Occipital lobe (tissue), 2 donors: ENCODE measurements around the gene SLCO2B1. TPM values are rescaled to one million over a fixed set of nuclear protein-coding genes. Genes with fewer than 3 reads are reported as not detected.

Source experiments
- DNase-seq: peaks from one replicate; lab custom pipeline; 2025; lab: John Stamatoyannopoulos, UW
- total RNA-seq: library from RNA; depleted of rRNA; stranded (reverse); fragments of >200 nt; gene quantifications from one replicate; pipeline ENCODE4 v1.2.3, GENCODE V29; 2014

Gene SLCO2B1
- total RNA-seq, 1 donor from 2014 or later, result 9.2 TPM

DNA sequence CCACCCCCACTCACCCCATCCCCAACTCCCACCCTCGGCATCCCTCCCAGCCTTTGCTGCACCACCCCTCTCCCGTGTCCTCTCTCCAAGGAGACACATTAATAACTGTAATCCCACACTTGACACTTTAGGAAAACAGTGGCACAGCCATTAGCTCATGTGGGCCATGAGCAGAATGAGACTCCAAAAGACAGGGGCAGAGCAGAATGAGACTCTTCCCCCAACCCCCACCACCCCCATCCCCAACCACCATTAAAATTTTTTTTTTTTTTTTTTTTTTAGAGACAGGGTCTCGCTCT is 6.2 kb upstream of the SLCO2B1 start:
- DNase-seq, result no peak

DNA sequence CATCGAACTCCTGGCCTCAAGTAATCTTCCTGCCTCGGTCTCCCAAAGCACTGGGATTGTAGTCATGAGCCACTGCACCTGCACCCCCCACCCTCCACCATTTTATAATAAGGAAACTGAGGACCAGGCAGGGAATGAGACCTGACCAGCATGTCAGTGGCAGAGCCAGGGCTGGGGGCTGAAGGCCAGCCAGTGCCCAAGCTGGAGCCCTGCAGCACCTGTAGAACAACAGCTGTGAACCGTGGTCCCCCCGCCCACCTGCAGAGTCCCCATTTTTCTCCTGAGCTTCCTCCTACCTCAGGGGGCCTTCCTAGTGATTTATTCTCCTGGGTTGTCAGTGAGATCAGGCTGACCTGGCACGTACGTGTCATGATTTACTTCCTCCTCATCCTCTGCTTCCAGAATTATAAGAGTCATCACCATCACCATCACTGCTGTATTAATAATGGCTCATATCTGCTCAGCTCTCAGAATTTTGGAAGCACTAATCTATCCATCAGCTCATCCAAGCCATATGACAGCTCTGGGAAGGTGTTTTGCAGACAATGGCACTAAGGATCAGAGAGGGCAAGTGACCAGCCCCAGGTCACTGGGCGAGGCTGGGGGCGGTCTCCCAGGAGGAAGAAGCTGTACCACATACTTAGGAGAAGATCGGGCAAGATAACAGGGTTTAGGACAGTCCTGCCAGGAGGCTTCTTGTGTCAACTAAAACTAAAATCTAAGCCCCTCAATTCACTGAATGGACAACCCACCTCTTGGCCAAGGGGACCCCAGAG is 5.5 kb upstream of the SLCO2B1 start:
- DNase-seq, result no peak

DNA sequence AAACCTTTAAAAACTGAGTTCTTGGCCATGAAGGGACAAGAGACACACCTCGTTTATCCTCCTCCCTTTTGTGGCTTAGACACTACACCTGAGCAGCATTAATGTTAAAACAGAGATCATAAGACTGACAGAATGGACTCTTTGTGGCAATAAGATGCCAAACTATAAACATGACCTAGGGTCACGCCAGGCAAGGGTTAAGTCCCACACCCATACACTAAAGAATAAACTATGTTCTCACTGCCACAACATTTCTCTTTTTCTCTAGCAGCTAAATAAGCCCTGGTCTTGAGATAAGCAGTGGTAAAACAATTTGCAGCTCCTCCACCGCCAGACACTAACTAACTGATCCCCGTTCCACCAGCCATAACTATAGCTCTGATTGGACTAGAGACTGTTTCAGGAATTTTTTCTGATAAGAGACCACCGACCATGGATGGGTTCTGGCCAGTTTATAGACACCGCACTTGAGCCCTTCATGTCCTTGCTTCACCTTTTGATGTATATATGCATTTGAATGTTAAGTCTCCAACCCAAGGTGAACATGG is 4.9 kb upstream of the SLCO2B1 start:
- no peak for DNase-seq

- no peak for DNase-seq
These were observed 4.2 kb upstream of the SLCO2B1 start for GRCh38 chr11:75146711-75147110.

- no peak for DNase-seq
These were observed 3.6 kb upstream of the SLCO2B1 start for GRCh38 chr11:75147191-75147874.

DNA sequence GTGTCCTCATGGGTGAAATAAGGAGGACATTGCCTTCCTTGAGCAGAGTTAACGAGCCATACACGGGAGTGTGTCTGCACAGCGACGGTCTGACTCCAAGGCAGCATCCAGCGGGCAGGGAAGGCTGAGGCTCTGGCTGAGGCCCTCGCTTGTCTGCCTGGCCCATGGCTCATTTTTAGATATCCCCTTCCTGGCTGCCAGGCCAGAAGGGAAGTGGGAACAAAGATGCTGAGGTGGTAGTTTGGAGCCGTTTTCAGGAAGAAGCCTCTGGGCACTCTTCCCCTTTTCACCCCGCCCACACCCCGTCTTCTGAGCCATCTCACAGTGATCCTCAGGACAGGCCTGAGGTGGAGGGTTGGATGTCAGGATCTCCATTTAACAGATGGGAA is 3.0 kb upstream of the SLCO2B1 start:
- no peak for DNase-seq

DNA sequence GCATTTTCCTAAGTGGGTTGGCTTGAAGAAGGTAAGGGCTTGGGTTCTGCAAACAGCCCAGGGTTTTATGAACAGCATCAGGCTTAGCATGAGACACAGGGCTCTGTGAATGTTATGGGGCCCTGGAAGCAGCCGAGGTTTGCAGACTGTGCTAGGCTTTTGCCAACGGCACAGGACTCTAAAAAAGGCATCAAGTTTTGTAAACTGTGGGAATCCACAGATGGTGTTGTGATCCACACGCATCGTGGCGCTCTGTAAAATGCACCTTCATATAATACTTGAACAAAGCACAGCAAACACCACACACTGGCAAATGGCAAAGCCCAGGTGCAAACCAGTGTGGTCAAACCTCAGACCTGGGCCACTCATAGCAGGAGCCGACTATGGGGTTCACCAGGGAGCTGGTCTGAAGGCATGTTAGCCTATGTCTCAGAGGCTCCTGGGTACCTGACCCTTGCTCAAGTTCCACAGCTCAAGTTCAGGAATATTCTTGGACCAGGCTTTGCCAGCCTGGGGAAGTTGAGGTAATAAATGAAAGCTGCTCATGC is 2.4 kb upstream of the SLCO2B1 start:
- DNase-seq, result no peak

DNA sequence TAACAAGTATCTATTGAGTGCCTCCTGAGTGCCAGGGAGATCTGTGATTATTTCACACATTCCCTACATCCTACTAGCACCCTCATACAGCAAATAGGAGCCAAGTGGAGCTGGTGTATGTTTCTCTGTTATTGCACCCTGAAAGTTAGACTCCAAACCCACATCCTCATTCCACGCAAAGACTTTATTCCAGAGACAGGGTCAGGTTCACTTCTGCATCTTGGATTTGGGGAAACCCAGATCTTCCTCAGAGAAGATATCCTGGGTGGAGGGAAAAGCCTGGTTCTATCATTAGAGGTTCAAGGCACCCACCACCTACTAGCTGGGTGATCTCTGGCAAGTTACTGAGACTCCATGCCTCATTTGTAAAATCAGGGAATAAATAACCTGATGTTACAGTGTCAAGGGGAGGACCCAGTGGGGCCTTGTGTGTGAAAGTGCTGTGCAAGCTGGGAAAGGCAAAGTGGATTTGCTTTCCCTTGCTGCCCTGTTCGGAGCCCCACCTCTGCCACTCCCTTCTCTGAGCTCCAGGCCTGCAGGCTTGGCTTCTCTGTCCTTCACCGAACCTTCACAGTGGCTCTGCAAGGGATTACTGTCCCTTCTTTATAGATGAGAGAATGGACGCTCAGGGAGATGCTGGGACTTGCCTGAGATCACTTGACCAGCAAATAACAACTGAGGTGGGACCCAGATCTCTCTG is 991 bp upstream of the SLCO2B1 start:
- DNase-seq, result no peak

DNA sequence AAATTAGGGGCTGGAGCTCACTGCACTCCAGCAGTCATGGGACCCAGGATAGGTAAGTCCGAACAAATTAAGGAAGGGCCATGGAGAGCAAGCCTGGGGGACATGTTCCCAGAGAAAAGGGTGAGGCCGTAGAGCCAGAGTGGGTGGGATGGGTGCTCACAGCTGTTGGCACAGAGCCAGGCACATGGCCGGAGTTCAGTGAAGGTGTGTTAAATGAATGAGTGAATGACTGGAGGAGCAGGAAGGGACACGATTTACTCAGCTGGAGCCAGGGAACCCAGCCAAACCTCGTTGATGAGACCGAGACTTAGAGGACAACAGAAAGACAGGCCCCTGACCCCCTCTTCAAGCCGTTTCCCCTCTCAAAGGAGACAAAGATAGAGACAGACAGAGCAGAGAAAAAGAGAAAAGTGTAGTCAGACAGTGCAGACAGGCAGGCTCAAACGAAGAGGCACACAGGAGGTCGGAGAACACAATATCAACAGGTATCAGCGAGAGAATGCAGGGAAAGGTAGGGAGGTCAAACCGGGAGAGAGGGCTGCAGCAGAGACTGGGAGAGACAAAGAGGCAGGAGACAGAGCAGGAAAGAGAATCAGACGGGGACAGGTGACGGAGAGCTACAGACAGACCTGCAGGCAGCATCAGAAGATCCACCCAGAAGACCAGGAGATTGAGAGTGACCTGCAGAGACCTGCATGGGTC is 590 bp downstream of the SLCO2B1 start:
- no peak for DNase-seq

- DNase-seq, result no peak
These were observed 1.2 kb downstream of the SLCO2B1 start for GRCh38 chr11:75152090-75152489.

GRCh38 chr11:75152651-75153427 is 1.9 kb downstream of the SLCO2B1 start:
- no peak for DNase-seq

DNA sequence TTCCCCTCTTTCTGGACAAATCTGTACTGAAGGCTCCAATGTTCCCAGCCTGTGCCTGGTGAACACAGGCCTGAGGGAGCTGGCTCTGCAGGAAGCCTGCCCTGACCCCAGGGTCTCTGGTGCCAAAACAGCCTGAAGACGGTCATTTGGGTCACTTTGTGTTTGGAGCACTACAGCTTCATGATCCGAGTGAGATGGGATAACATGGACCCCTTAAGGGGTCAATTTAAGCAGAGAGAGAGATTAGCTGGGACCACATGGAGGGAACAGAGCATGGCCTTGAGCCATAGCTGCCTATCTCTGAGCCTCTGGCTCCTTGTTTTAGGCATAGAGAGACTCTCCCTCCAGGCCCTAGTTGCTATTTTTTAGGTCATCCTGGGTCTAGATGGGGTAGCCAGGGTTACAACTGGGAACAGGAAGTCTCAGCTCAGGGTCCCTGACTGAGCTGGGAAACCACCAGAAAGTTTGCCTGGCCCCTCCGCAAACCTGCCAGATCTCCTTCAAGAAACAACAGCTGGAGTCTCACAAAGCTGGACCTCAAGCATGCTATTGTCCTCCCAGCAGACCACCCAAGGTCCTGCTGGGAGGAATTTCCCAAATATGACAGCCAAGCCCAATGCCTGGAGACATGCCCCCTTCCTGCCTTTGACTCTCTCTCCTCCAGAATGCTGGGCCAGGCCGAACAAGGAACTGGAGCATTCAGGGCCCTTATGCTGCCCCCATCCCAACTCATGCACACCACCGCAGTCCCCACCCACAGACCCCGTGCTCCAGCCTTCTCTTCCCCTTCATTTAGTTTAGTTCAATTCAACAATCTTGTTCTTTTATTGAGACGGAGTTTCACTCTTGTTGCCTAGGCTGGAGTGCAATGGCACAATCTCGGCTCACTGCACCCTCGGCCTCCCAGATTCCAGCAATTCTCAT is 4.0 kb downstream of the SLCO2B1 start:
- DNase-seq, result no peak

- no peak for DNase-seq
These were observed 4.9 kb downstream of the SLCO2B1 start for GRCh38 chr11:75155570-75156422.

DNA sequence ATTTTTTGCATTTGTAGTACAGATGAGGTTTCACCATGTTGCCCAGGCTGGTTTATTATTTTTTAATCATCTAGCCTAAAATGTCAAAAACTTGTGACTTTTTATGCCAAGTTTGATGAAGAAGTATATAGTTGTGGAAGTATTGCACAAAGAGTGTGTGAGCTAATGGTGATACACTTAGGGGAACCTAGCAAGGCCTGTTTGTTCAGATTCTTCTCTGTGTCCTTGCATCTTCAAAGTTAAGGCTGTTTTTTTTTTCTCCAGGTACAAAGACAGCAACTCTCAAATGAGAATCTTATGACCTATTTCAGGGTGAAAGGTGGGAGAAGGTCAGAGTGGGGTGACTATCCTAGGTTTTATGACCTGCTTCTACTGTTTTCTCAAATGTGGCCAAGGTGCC is 7.3 kb downstream of the SLCO2B1 start:
- DNase-seq, result no peak

GRCh38 chr11:75158696-75159150 is 7.8 kb downstream of the SLCO2B1 start:
- no peak for DNase-seq

GRCh38 chr11:75159151-75159953 is 8.4 kb downstream of the SLCO2B1 start:
- no peak for DNase-seq

DNA sequence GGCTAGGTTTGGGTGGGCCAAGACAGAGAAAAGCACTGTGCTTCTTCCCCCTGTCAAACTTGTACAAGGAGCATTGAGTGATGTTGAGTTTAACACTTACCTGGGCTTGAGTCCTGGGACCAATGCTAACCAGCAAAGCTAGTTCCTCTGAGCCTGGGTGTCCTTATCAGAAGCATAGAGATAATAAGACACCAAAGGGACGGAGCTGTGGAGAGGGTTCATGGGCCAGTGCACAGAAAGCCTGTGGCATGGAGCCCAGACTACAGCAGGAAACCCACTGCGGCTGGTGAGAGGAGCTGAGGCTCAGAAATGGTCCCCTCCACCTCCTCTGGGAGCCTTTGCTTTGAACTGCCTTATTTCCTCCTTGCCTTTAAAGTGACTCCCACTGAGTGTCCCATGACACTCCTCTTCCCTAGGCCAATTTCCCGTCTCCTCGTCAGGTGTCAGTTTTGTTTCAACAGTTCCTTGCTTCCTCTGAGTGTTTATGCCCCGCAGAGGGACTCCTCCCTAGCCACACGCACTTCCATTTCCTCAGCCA is 9.4 kb downstream of the SLCO2B1 start:
- DNase-seq, result no peak
